ENCODE results near the gene ANKFN1. TPM values are rescaled to one million over a fixed set of nuclear protein-coding genes. Genes with fewer than 3 reads are reported as not detected.

Gene ANKFN1
- total RNA-seq, 1 donor from 2014 or later, result not detected

GRCh38 chr17:56502120-56502654 lies 348.9 kb downstream of the ANKFN1 start:
- DNase-seq (ENCODE audit: low read depth) (no peak), FAIRE-seq (no peak)
- Mint-ChIP-seq H3K36me3 (ENCODE audit: low read depth, unreplicated experiment) (no peaks in the 10 kb centered on the region), H3K9me3 (ENCODE audit: unreplicated experiment) (no peaks in the 10 kb centered on the region), H3K27ac (ENCODE audit: unreplicated experiment) (no peak overlapping the region), H3K4me3 (ENCODE audit: unreplicated experiment) (no peak overlapping the region), H3K4me1 (ENCODE audit: low read depth, unreplicated experiment) (no peaks in the 10 kb centered on the region), H3K27me3 (ENCODE audit: low read depth, unreplicated experiment) (peaks cover 11% of the 10 kb centered on the region)
- H2AFZ ChIP-seq (ENCODE audit: low read depth, low read length), result no peak overlapping the region
- H3K27me3 ChIP-seq (ENCODE audit: insufficient read depth, low read length), result no peaks in the 10 kb centered on the region
- H3K4me2 ChIP-seq (ENCODE audit: low read length), result no peak overlapping the region
- no peaks in the 10 kb centered on the region for H3K36me3 ChIP-seq (ENCODE audit: insufficient read depth, low read length)
- H3K4me3 ChIP-seq (ENCODE audit: insufficient read depth, low read depth, low read length), result no peak overlapping the region
- H3K9me3 ChIP-seq (ENCODE audit: insufficient read depth, low read depth, low read length), result no peaks in the 10 kb centered on the region
- H3K9ac ChIP-seq (ENCODE audit: low read length), result no peak overlapping the region
- no peaks in the 10 kb centered on the region for H4K20me1 ChIP-seq (ENCODE audit: insufficient read depth, low read length)
- no peaks in the 10 kb centered on the region for H3K4me1 ChIP-seq (ENCODE audit: insufficient read depth, low read length)
- TF ChIP-seq, protein P1, sequence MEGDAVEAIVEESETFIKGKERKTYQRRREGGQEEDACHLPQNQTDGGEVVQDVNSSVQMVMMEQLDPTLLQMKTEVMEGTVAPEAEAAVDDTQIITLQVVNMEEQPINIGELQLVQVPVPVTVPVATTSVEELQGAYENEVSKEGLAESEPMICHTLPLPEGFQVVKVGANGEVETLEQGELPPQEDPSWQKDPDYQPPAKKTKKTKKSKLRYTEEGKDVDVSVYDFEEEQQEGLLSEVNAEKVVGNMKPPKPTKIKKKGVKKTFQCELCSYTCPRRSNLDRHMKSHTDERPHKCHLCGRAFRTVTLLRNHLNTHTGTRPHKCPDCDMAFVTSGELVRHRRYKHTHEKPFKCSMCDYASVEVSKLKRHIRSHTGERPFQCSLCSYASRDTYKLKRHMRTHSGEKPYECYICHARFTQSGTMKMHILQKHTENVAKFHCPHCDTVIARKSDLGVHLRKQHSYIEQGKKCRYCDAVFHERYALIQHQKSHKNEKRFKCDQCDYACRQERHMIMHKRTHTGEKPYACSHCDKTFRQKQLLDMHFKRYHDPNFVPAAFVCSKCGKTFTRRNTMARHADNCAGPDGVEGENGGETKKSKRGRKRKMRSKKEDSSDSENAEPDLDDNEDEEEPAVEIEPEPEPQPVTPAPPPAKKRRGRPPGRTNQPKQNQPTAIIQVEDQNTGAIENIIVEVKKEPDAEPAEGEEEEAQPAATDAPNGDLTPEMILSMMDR (IDR thresholded peaks at IDR 0.05; ENCODE audit: insufficient read depth, low read depth, low read length), result no peak
- TF ChIP-seq EZH2 (IDR thresholded peaks at IDR 0.05; ENCODE audit: insufficient read depth, low read length), result no peak
- H3K79me2 ChIP-seq (ENCODE audit: insufficient read depth, low read length), result no peaks in the 10 kb centered on the region
- no peak overlapping the region for H3K27ac ChIP-seq (ENCODE audit: low read depth, low read length)

- TF ChIP-seq EZH2 (IDR thresholded peaks at IDR 0.05; ENCODE audit: insufficient read depth, low read length), result no peak
- TF ChIP-seq, protein P1 (IDR thresholded peaks at IDR 0.05; ENCODE audit: insufficient read depth, low read depth, low read length), result no peak
- Mint-ChIP-seq H3K27me3 (ENCODE audit: low read depth, unreplicated experiment) (peaks cover 11% of the 10 kb centered on the region), H3K4me1 (ENCODE audit: low read depth, unreplicated experiment) (no peaks in the 10 kb centered on the region), H3K36me3 (ENCODE audit: low read depth, unreplicated experiment) (no peaks in the 10 kb centered on the region), H3K27ac (ENCODE audit: unreplicated experiment) (no peak overlapping the region), H3K4me3 (ENCODE audit: unreplicated experiment) (no peak overlapping the region), H3K9me3 (ENCODE audit: unreplicated experiment) (no peaks in the 10 kb centered on the region)
- Histone ChIP-seq H3K4me1 (ENCODE audit: insufficient read depth, low read length) (no peaks in the 10 kb centered on the region), H3K27me3 (ENCODE audit: insufficient read depth, low read length) (no peaks in the 10 kb centered on the region), H3K4me2 (ENCODE audit: low read length) (no peak overlapping the region), H4K20me1 (ENCODE audit: insufficient read depth, low read length) (no peaks in the 10 kb centered on the region), H2AFZ (ENCODE audit: low read depth, low read length) (no peak overlapping the region), H3K36me3 (ENCODE audit: insufficient read depth, low read length) (no peaks in the 10 kb centered on the region), H3K9me3 (ENCODE audit: insufficient read depth, low read depth, low read length) (no peaks in the 10 kb centered on the region), H3K9ac (ENCODE audit: low read length) (no peak overlapping the region), H3K79me2 (ENCODE audit: insufficient read depth, low read length) (no peaks in the 10 kb centered on the region), H3K4me3 (ENCODE audit: insufficient read depth, low read depth, low read length) (no peak overlapping the region), H3K27ac (ENCODE audit: low read depth, low read length) (no peak overlapping the region)
- no peak for DNase-seq (ENCODE audit: low read depth)
- no peak for FAIRE-seq
Measured at GRCh38 chr17:56505154-56505756, 352.0 kb downstream of the ANKFN1 start.

GRCh38 chr17:56506349-56506748 lies 353.1 kb downstream of the ANKFN1 start:
- no peaks in the 10 kb centered on the region for H3K36me3 Mint-ChIP-seq (ENCODE audit: low read depth, unreplicated experiment)
- H3K4me3 Mint-ChIP-seq (ENCODE audit: unreplicated experiment), result no peak overlapping the region
- no peaks in the 10 kb centered on the region for H3K36me3 ChIP-seq (ENCODE audit: insufficient read depth, low read length)
- FAIRE-seq, result no peak
- H3K4me1 Mint-ChIP-seq (ENCODE audit: low read depth, unreplicated experiment), result no peaks in the 10 kb centered on the region
- H2AFZ ChIP-seq (ENCODE audit: low read depth, low read length), result no peak overlapping the region
- no peak overlapping the region for H3K9ac ChIP-seq (ENCODE audit: low read length)
- no peak overlapping the region for H3K27ac ChIP-seq (ENCODE audit: low read depth, low read length)
- no peak overlapping the region for H3K27ac Mint-ChIP-seq (ENCODE audit: unreplicated experiment)
- no peaks in the 10 kb centered on the region for H3K9me3 ChIP-seq (ENCODE audit: insufficient read depth, low read depth, low read length)
- no peak overlapping the region for H3K4me3 ChIP-seq (ENCODE audit: insufficient read depth, low read depth, low read length)
- no peaks in the 10 kb centered on the region for H3K79me2 ChIP-seq (ENCODE audit: insufficient read depth, low read length)
- H4K20me1 ChIP-seq (ENCODE audit: insufficient read depth, low read length), result no peaks in the 10 kb centered on the region
- H3K4me1 ChIP-seq (ENCODE audit: insufficient read depth, low read length), result no peaks in the 10 kb centered on the region
- no peak for DNase-seq (ENCODE audit: low read depth)
- H3K27me3 Mint-ChIP-seq (ENCODE audit: low read depth, unreplicated experiment), result peaks cover 11% of the 10 kb centered on the region
- H3K4me2 ChIP-seq (ENCODE audit: low read length), result no peak overlapping the region
- H3K27me3 ChIP-seq (ENCODE audit: insufficient read depth, low read length), result no peaks in the 10 kb centered on the region
- TF ChIP-seq, protein P1 (IDR thresholded peaks at IDR 0.05; ENCODE audit: insufficient read depth, low read depth, low read length), result no peak
- no peak for TF ChIP-seq EZH2 (IDR thresholded peaks at IDR 0.05; ENCODE audit: insufficient read depth, low read length)
- H3K9me3 Mint-ChIP-seq (ENCODE audit: unreplicated experiment), result no peaks in the 10 kb centered on the region
